NCI-H510A (cell line): ENCODE measurements around the gene BCAS3.
"Not testable (repeated sequence)": the region's sequence is repeated elsewhere in the genome, so short reads cannot be mapped to it uniquely, and the experiment has no call there.

ENCODE experiments used
- DNase-seq: peaks from one replicate; lab custom pipeline; 2025; lab: John Stamatoyannopoulos, UW

The BCAS3 gene

GRCh38 chr17:61338000-61338798 is 660.5 kb downstream of the BCAS3 start:
- no peak for DNase-seq

GRCh38 chr17:61338874-61339478 is 661.3 kb downstream of the BCAS3 start:
- DNase-seq: no peak

GRCh38 chr17:61340431-61341209 is 663.0 kb downstream of the BCAS3 start:
- DNase-seq: no peak

GRCh38 chr17:61343576-61343975 is 665.9 kb downstream of the BCAS3 start:
- no peak for DNase-seq

- no peak for DNase-seq
Measured at GRCh38 chr17:61345061-61345460, 667.4 kb downstream of the BCAS3 start.

GRCh38 chr17:61345825-61346666 is 668.4 kb downstream of the BCAS3 start:
- DNase-seq: no peak

GRCh38 chr17:61349350-61349749 is 671.7 kb downstream of the BCAS3 start:
- no peak for DNase-seq

- DNase-seq: no peak
Measured at GRCh38 chr17:61351745-61352407, 674.2 kb downstream of the BCAS3 start.

GRCh38 chr17:61352408-61352770 is 674.7 kb downstream of the BCAS3 start:
- no peak for DNase-seq

GRCh38 chr17:61352781-61353491 is 675.3 kb downstream of the BCAS3 start:
- no peak for DNase-seq

GRCh38 chr17:61353615-61354014 is 676.0 kb downstream of the BCAS3 start:
- DNase-seq: no peak

- no peak for DNase-seq
Measured at GRCh38 chr17:61354895-61355874, 677.5 kb downstream of the BCAS3 start.

- DNase-seq: not testable (repeated sequence)
Measured at GRCh38 chr17:61357061-61357460, 679.4 kb downstream of the BCAS3 start.

GRCh38 chr17:61359513-61359912 is 681.9 kb downstream of the BCAS3 start:
- not testable (repeated sequence) for DNase-seq

GRCh38 chr17:61360318-61360943 is 682.8 kb downstream of the BCAS3 start:
- DNase-seq: no peak

GRCh38 chr17:61361084-61361483 is 683.4 kb downstream of the BCAS3 start:
- DNase-seq: no peak

GRCh38 chr17:61362396-61362795 is 684.7 kb downstream of the BCAS3 start:
- no peak for DNase-seq

- no peak for DNase-seq
Measured at GRCh38 chr17:61362852-61363600, 685.4 kb downstream of the BCAS3 start.
